Endothelial cell of umbilical vein (primary cell): Measurements from ENCODE around the gene R3HDM2. TPM values are rescaled to one million over a fixed set of nuclear protein-coding genes. Genes with fewer than 3 reads are reported as not detected.

ENCODE experiments used
- BruUV-seq: library from RNA; stranded (reverse); fragments of 400-500 nt; replicated peaks from 2 replicates; lab custom pipeline; 2021; lab: Mats Ljungman, UMichigan
- CTCF ChIA-PET: fragments of 300-600, 350-600 bp; sonication (Branson Sonifier 250); formaldehyde crosslinking; loops from one replicate; lab custom pipeline; 2021; ENCODE audit warnings: antibody characterized with exemption, inconsistent platforms; lab: Charles Lee
- POLR2A ChIA-PET: fragments of 300-600, 350-600 bp; sonication (Branson Sonifier 250); formaldehyde crosslinking; loops from one replicate; lab custom pipeline; 2021; ENCODE audit warnings: antibody characterized with exemption, inconsistent platforms; lab: Charles Lee
- DNase-seq: peaks from one replicate; pipeline ENCODE4 v3.0.0-alpha.2; 2011; ENCODE audit warnings: low read depth, low spot score
- FAIRE-seq: peaks from 2 replicates; lab custom pipeline; 2011; peaks lifted over from hg19 to GRCh38; lab: Jason Lieb, UNC
- H2AFZ ChIP-seq: 2 replicates; pipeline ENCODE4 v1.6.0; 2012; ENCODE audit warnings: low read depth, low read length, control low read depth, inconsistent platforms
- H3K27ac ChIP-seq: 2 replicates; pipeline ENCODE4 v1.5.1; 2011; ENCODE audit warnings: low read depth, mild to moderate bottlenecking, control low read depth, low read length, moderate library complexity; ENCODE audit not compliant: insufficient read depth
- H3K27me3 ChIP-seq, 2 experiments: 2 replicates each; pipeline versions ENCODE4 v1.6.0 to v1.6.1; 2011; ENCODE audit warnings: low read length in 2 of 2, mixed read lengths in 1 of 2; ENCODE audit not compliant: control insufficient read depth in 2 of 2, insufficient read depth in 2 of 2
- H3K36me3 ChIP-seq, 2 experiments: 2 replicates in 1 of 2; 3 replicates in 1 of 2; pipeline ENCODE4 v1.5.1; 2011; ENCODE audit warnings: low read length in 2 of 2, mild to moderate bottlenecking in 1 of 2, moderate library complexity in 1 of 2; ENCODE audit not compliant: control insufficient read depth in 2 of 2, insufficient read depth in 2 of 2; ENCODE audit errors: extremely low read depth in 1 of 2
- H3K4me1 ChIP-seq: 3 replicates; pipeline ENCODE4 v1.5.1; 2011; ENCODE audit warnings: mild to moderate bottlenecking, low read length; ENCODE audit not compliant: control insufficient read depth, insufficient read depth; ENCODE audit errors: extremely low read depth
- H3K4me2 ChIP-seq: 2 replicates; pipeline ENCODE4 v1.6.1; 2011; ENCODE audit warnings: low read length, control low read depth, mixed read lengths; ENCODE audit not compliant: insufficient read depth
- H3K4me3 ChIP-seq, 3 experiments: fragments of 200-600 bp in 1 of 3; sonication (generic), shearing (Covaris generic) in 1 of 3; replicated peaks in 1 of 3; 2 replicates each; pipeline ENCODE4 v1.5.1; 2011 to 2016; ENCODE audit warnings: control low read depth in 3 of 3, low read length in 3 of 3, mild to moderate bottlenecking in 2 of 3, inconsistent platforms in 1 of 3, low read depth in 1 of 3, moderate library complexity in 1 of 3; ENCODE audit not compliant: insufficient read depth in 1 of 3
- H3K79me2 ChIP-seq: 2 replicates; pipeline ENCODE4 v1.6.0; 2012; ENCODE audit warnings: low read length, inconsistent platforms; ENCODE audit not compliant: control insufficient read depth, insufficient read depth
- H3K9ac ChIP-seq: replicated peaks from 2 replicates; pipeline ENCODE3; 2011; ENCODE audit warnings: low read length, control low read depth; ENCODE audit not compliant: insufficient read depth; ENCODE audit errors: extremely low read depth
- H3K9me1 ChIP-seq: replicated peaks from 3 replicates; pipeline ENCODE4 v1.6.0; 2011; ENCODE audit warnings: mild to moderate bottlenecking, low read length; ENCODE audit not compliant: control insufficient read depth, insufficient read depth; ENCODE audit errors: extremely low read depth
- H3K9me3 ChIP-seq: replicated peaks from 2 replicates; pipeline ENCODE4 v1.5.1; 2012; ENCODE audit warnings: low read length, inconsistent platforms; ENCODE audit not compliant: control insufficient read depth, insufficient read depth
- H4K20me1 ChIP-seq: replicated peaks from 2 replicates; pipeline ENCODE3; 2011; ENCODE audit warnings: mild to moderate bottlenecking, low read length; ENCODE audit not compliant: control insufficient read depth, insufficient read depth; ENCODE audit errors: extremely low read depth
- CTCF ChIP-seq, 2 donors: IDR thresholded peaks; 1 replicate in 1 of 2; 2 replicates in 1 of 2; pipeline ENCODE4 v1.5.1; 2011; ENCODE audit warnings: low read length in 2 of 2, mild to moderate bottlenecking in 2 of 2, moderate library complexity in 2 of 2, control low read depth in 1 of 2, inconsistent platforms in 1 of 2, low read depth in 1 of 2; ENCODE audit not compliant: insufficient read depth in 1 of 2; ENCODE audit errors: extremely low read depth in 1 of 2
- EZH2 ChIP-seq: IDR thresholded peaks from 2 replicates; pipeline ENCODE4 v1.6.1; 2012; ENCODE audit warnings: borderline replicate concordance, low read depth, mild to moderate bottlenecking, moderate library complexity, low read length, inconsistent platforms; ENCODE audit not compliant: severe bottlenecking
- FOS ChIP-seq: IDR thresholded peaks from 2 replicates; pipeline ENCODE4 v1.6.1; 2011; ENCODE audit warnings: mild to moderate bottlenecking, low read length, moderate library complexity, borderline replicate concordance; ENCODE audit not compliant: insufficient read depth
- GATA2 ChIP-seq: IDR thresholded peaks from 2 replicates; pipeline ENCODE4 v1.7.0; 2011; ENCODE audit warnings: low read depth, mild to moderate bottlenecking, moderate library complexity, mixed read lengths, low read length; ENCODE audit not compliant: insufficient read length, insufficient read depth
- JUN ChIP-seq: IDR thresholded peaks from 2 replicates; pipeline ENCODE4 v1.6.1; 2011; ENCODE audit warnings: borderline replicate concordance, low read depth; ENCODE audit not compliant: insufficient read length, insufficient read depth
- MAX ChIP-seq: IDR thresholded peaks from 2 replicates; pipeline ENCODE4 v1.6.1; 2011; ENCODE audit not compliant: insufficient read depth, insufficient read length
- MYC ChIP-seq: IDR thresholded peaks from one replicate; pipeline ENCODE4 v1.6.1; 2011; ENCODE audit warnings: mild to moderate bottlenecking, low read depth, low read length
- POLR2A ChIP-seq: IDR thresholded peaks from 2 replicates; pipeline ENCODE4 v1.6.1; 2012; ENCODE audit warnings: low read depth, mild to moderate bottlenecking, control low read depth, low read length
- POLR2AphosphoS5 ChIP-seq: IDR thresholded peaks from 2 replicates; pipeline ENCODE4 v1.6.1; 2012; ENCODE audit warnings: low read depth, mild to moderate bottlenecking, control low read depth, low read length, moderate library complexity; ENCODE audit not compliant: insufficient read depth
- dilution Hi-C: fragments of 300-500 bp; cut with MboI; formaldehyde crosslinking; loops from one replicate; pipeline ENCODE4 v1.15.0; 2019; ENCODE audit warnings: low sequenced_read_pairs; ENCODE audit not compliant: extremely low pct_ligation_motif_present
- intact Hi-C: fragments of 100-400 bp; cut with micrococcal nuclease; formaldehyde crosslinking; loops from one replicate; pipeline ENCODE4 v1.10.0; 2022
- polyA plus RNA-seq, 4 experiments: library from polyadenylated mRNA; depleted of rRNA in 3 of 4; stranded (reverse) in 3 of 4; unstranded in 1 of 4; fragments of >200 nt; gene quantifications; 2 replicates each; pipeline versions ENCODE4 v1.2.1 to v1.2.3, GENCODE V29; 2011 to 2012; ENCODE audit warnings: missing spikeins in 1 of 4
- total RNA-seq: library from RNA; stranded (reverse); gene quantifications from 2 replicates; pipeline ENCODE4 v1.2.3, GENCODE V29; 2021

R3HDM2 gene
- total and polyA plus RNA-seq, 2 donors (not counting 3 experiments of a cell fraction or from before 2014, with no cell fraction given), result 26.1 to 31.3 TPM

GRCh38 chr12:57479376-57480115, 48.7 kb upstream of the R3HDM2 start, which contains the start of gene ARHGAP9:
Gene ARHGAP9 (minus strand): TSS chr12:57479866. CDS start chr12:57479406, 460 bp downstream.
- BruUV-seq, result no TSS peak
- Histone ChIP-seq H3K4me2 (no peak within 1 kb of the TSS), H3K9me3 (no peaks in the 10 kb centered on the region), H3K79me2 (no peaks in the 10 kb centered on the region), H3K27ac (no peak within 1 kb of the TSS), H4K20me1 (no peaks in the 10 kb centered on the region), H3K9ac (no peak within 1 kb of the TSS), H3K9me1 (no peaks in the 10 kb centered on the region), H3K27me3 (peaks cover 30 to 35% of the 10 kb centered on the region in 2 experiments), H2AFZ (peak within 1 kb of the TSS; percentile 73), H3K4me3 (no peak within 1 kb of the TSS), H3K4me1 (peaks cover 12% of the 10 kb centered on the region), H3K36me3 (no peaks in the 10 kb centered on the region)
- TF ChIP-seq JUN (no peak), POLR2A (no peak), FOS (no peak), MYC (no peak), MAX (no peak), EZH2 (no peak), CTCF (IDR thresholded peaks at IDR 0.05; ENCODE audit: extremely low read depth in 1 of 2, insufficient read depth in 1 of 2, low read depth in 1 of 2, low read length in 2 of 2) (no peak), GATA2 (no peak), POLR2AphosphoS5 (no peak)
- DNase-seq (no peak), FAIRE-seq (peak; percentile 58)
- POLR2A ChIA-PET, result no interaction called here
- dilution Hi-C loops (no loop called here), intact Hi-C loops (no loop called here)
- CTCF ChIA-PET, result interaction anchor here (1.3 kb wide), 1 partner anchor 21 kb away, joined by 7 read pairs; no protein-coding TSS in a partner anchor
